ENCODE data around the gene ARFIP2. TPM values are rescaled to one million over a fixed set of nuclear protein-coding genes. Genes with fewer than 3 reads are reported as not detected.
A peak's percentile ranks its signal among the peaks of the same experiment; 100 is the strongest.

Gene ARFIP2
- total RNA-seq, 3 donors from 2014 or later, result 55.4 to 59.6 (median 56.5) TPM

- H3K36me3 Mint-ChIP-seq (ENCODE audit: insufficient read depth), result peaks cover 11% of the 10 kb centered on the region
- H3K9me3 Mint-ChIP-seq, result no peaks in the 10 kb centered on the region
- H3K4me1 Mint-ChIP-seq (ENCODE audit: low read depth), result peaks cover 25% of the 10 kb centered on the region
- ATAC-seq (peak in 1 of 2 donors; percentile 2), DNase-seq (no peak)
- H3K4me3 Mint-ChIP-seq, result peak overlapping the region; percentile 76
- H3K27me3 Mint-ChIP-seq (ENCODE audit: low read depth), result no peaks in the 10 kb centered on the region
Measured at GRCh38 chr11:6474413-6474792, 6.7 kb downstream of the ARFIP2 start.

- H3K4me1 Mint-ChIP-seq (ENCODE audit: low read depth), result peaks cover 22% of the 10 kb centered on the region
- peak within 1 kb of the TSS; percentile 83 for H3K4me3 Mint-ChIP-seq
- no peaks in the 10 kb centered on the region for H3K27me3 Mint-ChIP-seq (ENCODE audit: low read depth)
- peak; percentile 66 to 69 for ATAC-seq
- H3K9me3 Mint-ChIP-seq, result no peaks in the 10 kb centered on the region
- DNase-seq, result peak; percentile 71
- peaks cover 11% of the 10 kb centered on the region for H3K36me3 Mint-ChIP-seq (ENCODE audit: insufficient read depth)
Measured at GRCh38 chr11:6473451-6474412, 7.4 kb downstream of the ARFIP2 start, which contains the start of gene TRIM3. TSS of gene TRIM3 (minus strand) at chr11:6473941. CDS start at chr11:6465695, 8,246 bp downstream.

- Mint-ChIP-seq H3K36me3 (ENCODE audit: insufficient read depth) (peaks cover 8% of the 10 kb centered on the region), H3K4me3 (peak overlapping the region; percentile 67), H3K4me1 (ENCODE audit: low read depth) (peaks cover 22% of the 10 kb centered on the region), H3K9me3 (no peaks in the 10 kb centered on the region), H3K27me3 (ENCODE audit: low read depth) (no peaks in the 10 kb centered on the region)
- no peak for ATAC-seq
- no peak for DNase-seq
Measured at GRCh38 chr11:6472934-6473333, 8.2 kb downstream of the ARFIP2 start.

- H3K4me3 Mint-ChIP-seq, result no peak overlapping the region
- H3K27me3 Mint-ChIP-seq (ENCODE audit: low read depth), result no peaks in the 10 kb centered on the region
- no peaks in the 10 kb centered on the region for H3K36me3 Mint-ChIP-seq (ENCODE audit: insufficient read depth)
- H3K4me1 Mint-ChIP-seq (ENCODE audit: low read depth), result peaks cover 22% of the 10 kb centered on the region
- no peak for DNase-seq
- no peaks in the 10 kb centered on the region for H3K9me3 Mint-ChIP-seq
- no peak for ATAC-seq
Measured at GRCh38 chr11:6469599-6469998, 11.5 kb downstream of the ARFIP2 start.

- no peaks in the 10 kb centered on the region for H3K27me3 Mint-ChIP-seq (ENCODE audit: low read depth)
- ATAC-seq, result no peak
- no peak for DNase-seq
- H3K36me3 Mint-ChIP-seq (ENCODE audit: insufficient read depth), result peaks cover 2% of the 10 kb centered on the region
- peaks cover 16% of the 10 kb centered on the region for H3K4me1 Mint-ChIP-seq (ENCODE audit: low read depth)
- H3K4me3 Mint-ChIP-seq, result no peak overlapping the region
- H3K9me3 Mint-ChIP-seq, result no peaks in the 10 kb centered on the region
Measured at GRCh38 chr11:6468712-6469495, 12.2 kb downstream of the ARFIP2 start.

GRCh38 chr11:6459099-6459450, 22.1 kb downstream of the ARFIP2 start:
- ATAC-seq (no peak), DNase-seq (no peak)
- Mint-ChIP-seq H3K4me1 (ENCODE audit: low read depth) (no peaks in the 10 kb centered on the region), H3K9me3 (no peaks in the 10 kb centered on the region), H3K27me3 (ENCODE audit: low read depth) (no peaks in the 10 kb centered on the region), H3K36me3 (ENCODE audit: insufficient read depth) (peaks cover 25% of the 10 kb centered on the region), H3K4me3 (no peak overlapping the region)

GRCh38 chr11:6458352-6459098, 22.6 kb downstream of the ARFIP2 start:
- no peaks in the 10 kb centered on the region for H3K9me3 Mint-ChIP-seq
- H3K4me3 Mint-ChIP-seq, result no peak overlapping the region
- DNase-seq, result no peak
- H3K36me3 Mint-ChIP-seq (ENCODE audit: insufficient read depth), result peaks cover 21% of the 10 kb centered on the region
- H3K27me3 Mint-ChIP-seq (ENCODE audit: low read depth), result no peaks in the 10 kb centered on the region
- no peak for ATAC-seq
- no peaks in the 10 kb centered on the region for H3K4me1 Mint-ChIP-seq (ENCODE audit: low read depth)

- peaks cover 18% of the 10 kb centered on the region for H3K36me3 Mint-ChIP-seq (ENCODE audit: insufficient read depth)
- DNase-seq, result no peak
- H3K9me3 Mint-ChIP-seq, result no peaks in the 10 kb centered on the region
- no peaks in the 10 kb centered on the region for H3K27me3 Mint-ChIP-seq (ENCODE audit: low read depth)
- H3K4me3 Mint-ChIP-seq, result no peak overlapping the region
- H3K4me1 Mint-ChIP-seq (ENCODE audit: low read depth), result no peaks in the 10 kb centered on the region
- ATAC-seq, result no peak
Measured at GRCh38 chr11:6457581-6458320, 23.4 kb downstream of the ARFIP2 start.

GRCh38 chr11:6456361-6457073, 24.6 kb downstream of the ARFIP2 start:
- ATAC-seq (no peak), DNase-seq (no peak)
- H3K36me3 Mint-ChIP-seq (ENCODE audit: insufficient read depth), result peaks cover 18% of the 10 kb centered on the region
- no peaks in the 10 kb centered on the region for H3K4me1 Mint-ChIP-seq (ENCODE audit: low read depth)
- no peaks in the 10 kb centered on the region for H3K9me3 Mint-ChIP-seq
- no peak overlapping the region for H3K4me3 Mint-ChIP-seq
- no peaks in the 10 kb centered on the region for H3K27me3 Mint-ChIP-seq (ENCODE audit: low read depth)

GRCh38 chr11:6455070-6455469, 26.1 kb downstream of the ARFIP2 start:
- Mint-ChIP-seq H3K36me3 (ENCODE audit: insufficient read depth) (peaks cover 14% of the 10 kb centered on the region), H3K9me3 (no peaks in the 10 kb centered on the region), H3K4me1 (ENCODE audit: low read depth) (no peaks in the 10 kb centered on the region), H3K27me3 (ENCODE audit: low read depth) (no peaks in the 10 kb centered on the region), H3K4me3 (no peak overlapping the region)
- DNase-seq (no peak), ATAC-seq (no peak)

- Mint-ChIP-seq H3K36me3 (ENCODE audit: insufficient read depth) (peaks cover 14% of the 10 kb centered on the region), H3K9me3 (no peaks in the 10 kb centered on the region), H3K4me1 (ENCODE audit: low read depth) (no peaks in the 10 kb centered on the region), H3K27me3 (ENCODE audit: low read depth) (no peaks in the 10 kb centered on the region), H3K4me3 (no peak overlapping the region)
- no peak for ATAC-seq
- DNase-seq, result no peak
Measured at GRCh38 chr11:6453152-6453551, 28.0 kb downstream of the ARFIP2 start.

GRCh38 chr11:6452219-6452618, 28.9 kb downstream of the ARFIP2 start:
- DNase-seq (no peak), ATAC-seq (no peak)
- Mint-ChIP-seq H3K4me3 (no peak overlapping the region), H3K9me3 (no peaks in the 10 kb centered on the region), H3K4me1 (ENCODE audit: low read depth) (no peaks in the 10 kb centered on the region), H3K36me3 (ENCODE audit: insufficient read depth) (peaks cover 14% of the 10 kb centered on the region), H3K27me3 (ENCODE audit: low read depth) (no peaks in the 10 kb centered on the region)

GRCh38 chr11:6448574-6448973, 32.6 kb downstream of the ARFIP2 start:
- no peak for DNase-seq
- no peaks in the 10 kb centered on the region for H3K27me3 Mint-ChIP-seq (ENCODE audit: low read depth)
- no peaks in the 10 kb centered on the region for H3K9me3 Mint-ChIP-seq
- no peaks in the 10 kb centered on the region for H3K36me3 Mint-ChIP-seq (ENCODE audit: insufficient read depth)
- no peaks in the 10 kb centered on the region for H3K4me1 Mint-ChIP-seq (ENCODE audit: low read depth)
- no peak for ATAC-seq
- H3K4me3 Mint-ChIP-seq, result no peak overlapping the region

Data from activated T-cell treated with anti-CD3 and anti-CD28 coated beads, Interleukin-2, amount 50 U/mL, for 4 hours (primary cell).